GM19395 (cell line): ENCODE results near the gene COLGALT1.
"Not testable (repeated sequence)": the region's sequence is repeated elsewhere in the genome, so short reads cannot be mapped to it uniquely, and the experiment has no call there.

Experiments used
- ATAC-seq: cut with Tn5 transposase; IDR thresholded peaks from one replicate; pipeline ENCODE4 v1.9.1; 2021; ENCODE audit warnings: mild to moderate bottlenecking, moderate library complexity; ENCODE audit not compliant: unreplicated experiment

COLGALT1 gene

DNA sequence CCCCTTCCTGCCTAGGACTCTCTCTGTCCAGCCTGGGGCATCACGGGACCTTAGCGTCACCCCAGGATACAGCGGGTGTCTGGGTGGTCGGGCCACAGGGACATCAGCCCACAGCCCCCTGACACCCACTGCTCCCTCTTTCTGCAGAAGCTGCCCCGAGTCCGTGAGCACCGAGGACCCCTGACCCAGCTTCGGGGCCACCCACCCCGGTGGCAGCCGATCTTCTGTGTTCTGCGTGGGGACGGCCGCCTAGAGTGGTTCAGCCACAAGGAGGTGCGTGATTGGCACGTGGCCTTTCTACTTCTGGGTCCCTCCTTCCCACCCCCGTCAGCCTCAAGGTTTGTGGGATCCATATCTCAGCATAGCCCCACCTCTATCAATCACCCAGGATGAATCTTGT, 23.3 kb upstream of the COLGALT1 start:
- no peak for ATAC-seq

GRCh38 chr19:17532557-17532956, 22.9 kb upstream of the COLGALT1 start:
- ATAC-seq = no peak

- no peak for ATAC-seq
Measured at GRCh38 chr19:17534767-17535166, 20.7 kb upstream of the COLGALT1 start.

- ATAC-seq = no peak
Measured at GRCh38 chr19:17536955-17537354, 18.5 kb upstream of the COLGALT1 start.

DNA sequence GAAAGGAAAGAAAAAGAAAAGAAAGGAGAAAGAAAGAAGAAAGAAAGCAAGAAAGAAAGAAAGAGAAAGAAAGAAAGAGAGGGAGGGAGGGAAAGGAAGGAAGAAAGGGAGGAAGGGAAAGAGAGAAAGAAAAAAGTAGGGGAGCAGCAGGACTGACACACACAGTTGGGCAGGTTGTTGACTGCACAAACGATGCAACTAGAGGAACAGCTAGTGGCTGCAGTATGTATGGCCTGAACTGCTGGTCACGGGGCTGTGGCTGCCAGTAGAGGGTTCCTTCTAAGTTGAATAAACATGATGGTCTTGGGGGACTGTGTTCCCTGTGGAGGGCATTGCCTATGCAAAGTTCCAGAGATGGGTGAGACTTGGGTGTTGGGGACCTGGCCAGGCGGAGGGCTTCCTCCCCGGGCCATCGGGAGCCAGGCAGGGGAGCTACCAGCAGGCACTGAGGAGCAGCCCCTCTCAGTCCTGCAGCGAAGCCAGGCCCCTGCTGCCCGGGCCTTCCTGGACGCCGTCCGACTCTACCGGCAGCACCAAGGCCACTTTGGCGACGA, 16.7 kb upstream of the COLGALT1 start:
- no peak for ATAC-seq

- no peak for ATAC-seq
Measured at GRCh38 chr19:17539238-17540117, 16.0 kb upstream of the COLGALT1 start.

- no peak for ATAC-seq
Measured at GRCh38 chr19:17540174-17540573, 15.3 kb upstream of the COLGALT1 start.

GRCh38 chr19:17541184-17541759, 14.2 kb upstream of the COLGALT1 start:
- ATAC-seq = no peak

- no peak for ATAC-seq
Measured at GRCh38 chr19:17542042-17542441, 13.4 kb upstream of the COLGALT1 start.

GRCh38 chr19:17542793-17543582, 12.5 kb upstream of the COLGALT1 start:
- ATAC-seq = no peak

GRCh38 chr19:17543986-17544385, 11.5 kb upstream of the COLGALT1 start:
- no peak for ATAC-seq

DNA sequence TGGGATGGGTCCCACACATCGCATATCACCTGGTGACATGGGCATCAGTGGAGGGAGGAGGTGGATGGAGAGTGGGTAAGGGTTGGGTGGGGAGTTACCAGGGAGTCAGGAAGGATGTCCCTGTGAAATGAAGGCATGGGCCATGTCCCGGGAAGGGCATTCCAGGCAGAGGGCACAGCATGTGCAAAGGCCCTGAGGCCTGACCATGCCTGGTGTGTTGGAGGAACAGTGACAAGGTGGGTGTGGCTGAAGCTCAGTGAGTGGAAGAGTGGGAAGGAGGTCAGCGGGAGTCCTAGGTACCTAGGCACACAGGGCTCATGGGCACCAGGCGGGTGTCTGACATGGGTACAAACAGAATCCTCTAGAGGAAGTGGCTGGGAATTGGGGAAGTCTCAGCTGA, 11.0 kb upstream of the COLGALT1 start:
- no peak for ATAC-seq

GRCh38 chr19:17548145-17548544, 7.3 kb upstream of the COLGALT1 start:
- no peak for ATAC-seq

GRCh38 chr19:17549085-17549740, 6.2 kb upstream of the COLGALT1 start:
- ATAC-seq = no peak

GRCh38 chr19:17550076-17550667, 5.3 kb upstream of the COLGALT1 start:
- ATAC-seq = no peak

GRCh38 chr19:17552735-17553134, 2.7 kb upstream of the COLGALT1 start:
- ATAC-seq = not testable (repeated sequence)

DNA sequence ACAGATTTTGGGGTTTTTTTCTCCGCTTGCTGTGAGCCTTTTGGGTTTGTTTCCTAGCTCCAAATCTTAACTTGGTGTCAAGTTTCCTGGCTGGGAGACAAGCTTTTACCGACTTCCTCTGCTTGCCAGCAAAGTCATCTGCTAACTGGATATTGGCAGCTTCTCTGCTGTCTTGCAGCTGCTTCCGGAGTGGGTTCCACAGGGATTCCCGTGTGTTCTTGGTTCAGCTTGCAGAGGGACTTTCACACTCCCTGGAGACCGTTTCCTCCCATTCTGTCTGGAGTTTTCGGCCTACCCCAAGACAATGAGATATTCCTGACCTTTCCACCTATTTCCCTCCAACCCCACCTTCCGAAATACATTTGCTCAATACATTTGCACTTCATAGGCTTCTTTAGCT, 2.2 kb upstream of the COLGALT1 start:
- ATAC-seq = no peak

GRCh38 chr19:17554968-17555479, 425 bp upstream of the COLGALT1 start:
- ATAC-seq = no peak

GRCh38 chr19:17555929-17556813, 722 bp downstream of the COLGALT1 start:
- ATAC-seq = peak; percentile 39
